ENCODE data around the gene TMEM63C.

TMEM63C gene

GRCh38 chr14:77256694-77257093, 75.1 kb downstream of the TMEM63C start:
- TF ChIP-seq CTCF (conservative IDR thresholded peaks at IDR 0.05) = no peak
- H3K27ac ChIP-seq = no peak overlapping the region

DNA sequence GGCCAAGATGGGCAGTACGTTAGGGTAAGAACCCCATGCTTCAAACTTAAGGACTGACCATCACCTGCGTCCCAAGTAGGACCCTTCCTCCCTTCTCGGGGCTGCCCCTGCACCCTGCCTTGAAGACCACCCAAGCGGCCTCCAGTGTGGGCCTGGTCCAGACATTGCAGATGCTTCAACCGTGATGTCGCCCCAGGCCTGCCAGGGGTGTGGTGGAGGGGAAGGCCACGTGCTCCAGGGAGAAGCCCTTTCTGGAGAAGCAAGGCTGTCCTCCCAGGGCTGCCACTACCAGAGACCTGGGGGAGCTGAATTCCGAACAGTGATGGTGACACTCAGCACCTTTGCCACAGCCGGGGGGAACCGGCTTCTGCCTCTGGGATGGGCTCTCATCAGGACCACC, 76.1 kb downstream of the TMEM63C start:
- TF ChIP-seq ZFX (IDR thresholded peaks at IDR 0.05) (no peak), CTCF (conservative IDR thresholded peaks at IDR 0.05) (no peak)
- no peak overlapping the region for H3K27ac ChIP-seq

GRCh38 chr14:77258566-77258965, 77.0 kb downstream of the TMEM63C start:
- no peak overlapping the region for H3K27ac ChIP-seq
- no peak for TF ChIP-seq CTCF (conservative IDR thresholded peaks at IDR 0.05)
- TF ChIP-seq ZFX (IDR thresholded peaks at IDR 0.05) = no peak

- no peak overlapping the region for H3K27ac ChIP-seq
- no peak for TF ChIP-seq CTCF (conservative IDR thresholded peaks at IDR 0.05)
- TF ChIP-seq ZFX (IDR thresholded peaks at IDR 0.05) = no peak
Measured at GRCh38 chr14:77259025-77259715, 77.6 kb downstream of the TMEM63C start.

GRCh38 chr14:77260199-77260598, 78.6 kb downstream of the TMEM63C start:
- no peak overlapping the region for H3K27ac ChIP-seq
- TF ChIP-seq ZFX (IDR thresholded peaks at IDR 0.05) (no peak), CTCF (conservative IDR thresholded peaks at IDR 0.05) (no peak)

DNA sequence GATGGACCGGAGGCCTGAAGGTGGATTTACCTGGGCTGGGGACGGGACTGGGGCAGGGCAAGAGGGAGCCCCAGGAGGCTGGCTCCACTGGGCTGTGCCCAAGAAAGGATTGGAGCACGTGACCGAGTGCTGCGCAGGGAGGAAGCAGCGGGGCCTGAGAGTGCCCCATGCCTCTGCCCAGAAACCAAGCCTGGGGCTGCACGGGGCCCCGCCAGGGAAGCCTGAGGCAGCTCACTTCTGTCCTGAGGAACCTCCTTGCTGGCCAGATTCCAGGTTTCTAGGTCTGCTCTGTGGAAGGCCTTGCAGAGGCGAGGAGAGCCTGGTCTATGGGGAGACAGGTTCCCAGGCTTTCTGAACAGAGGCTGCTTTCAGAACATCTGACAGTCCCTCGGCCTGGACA, 79.0 kb downstream of the TMEM63C start:
- TF ChIP-seq CTCF (conservative IDR thresholded peaks at IDR 0.05) (no peak), ZFX (IDR thresholded peaks at IDR 0.05) (no peak)
- H3K27ac ChIP-seq = no peak overlapping the region

GRCh38 chr14:77264466-77265186, 83.0 kb downstream of the TMEM63C start:
- TF ChIP-seq CTCF (conservative IDR thresholded peaks at IDR 0.05) (no peak), ZFX (IDR thresholded peaks at IDR 0.05) (no peak)
- no peak overlapping the region for H3K27ac ChIP-seq
